HEK293T (cell line): ENCODE measurements around the gene CXXC5.
A peak's percentile ranks its signal among the peaks of the same experiment; 100 is the strongest.

Source experiments
- BHLHE40 ChIP-seq: fragments of 450-650 bp; IDR thresholded peaks from 2 replicates; pipeline ENCODE4 v1.6.1; 2016; ENCODE audit warnings: mild to moderate bottlenecking, moderate library complexity, borderline replicate concordance
- FOXA1 ChIP-seq: fragments of 450-650 bp; IDR thresholded peaks from 2 replicates; pipeline ENCODE4 v1.6.1; 2016; ENCODE audit warnings: mild to moderate bottlenecking
- FOXK2 ChIP-seq: fragments of 450-650 bp; IDR thresholded peaks from 2 replicates; pipeline ENCODE4 v1.6.1; 2016; ENCODE audit warnings: mild to moderate bottlenecking
- FOXM1 ChIP-seq: fragments of 450-650 bp; IDR thresholded peaks from 2 replicates; pipeline ENCODE4 v1.6.1; 2017; ENCODE audit warnings: mild to moderate bottlenecking, borderline replicate concordance
- HDGF ChIP-seq: fragments of 450-650 bp; IDR thresholded peaks from 2 replicates; pipeline ENCODE4 v1.6.1; 2017; ENCODE audit warnings: antibody characterized with exemption, borderline replicate concordance
- NFRKB ChIP-seq: fragments of 450-650 bp; IDR thresholded peaks from 2 replicates; pipeline ENCODE4 v1.6.1; 2016; ENCODE audit warnings: mild to moderate bottlenecking, moderate library complexity
- SP1 ChIP-seq: fragments of 450-650 bp; IDR thresholded peaks from 2 replicates; pipeline ENCODE4 v1.6.1; 2017
- SUZ12 ChIP-seq: fragments of 450-650 bp; IDR thresholded peaks from 2 replicates; pipeline ENCODE4 v1.6.1; 2016; ENCODE audit warnings: mild to moderate bottlenecking
- TARDBP ChIP-seq: fragments of 450-650 bp; IDR thresholded peaks from 2 replicates; pipeline ENCODE4 v1.6.1; 2016
- ZNF384 ChIP-seq: fragments of 450-650 bp; IDR thresholded peaks from 2 replicates; pipeline ENCODE4 v1.6.1; 2016
- TF ChIP-seq, protein P1 (sequence below): fragments of 450-650 bp; IDR thresholded peaks from 2 replicates; pipeline ENCODE4 v1.6.1; 2016

GRCh38 chr5:139701056-139701741 is 53.0 kb downstream of the CXXC5 start:
- TF ChIP-seq FOXK2 (no peak), ZNF384 (no peak), FOXA1 (no peak), TARDBP (no peak), FOXM1 (no peak), NFRKB (no peak), HDGF (no peak), SP1 (no peak), BHLHE40 (no peak), SUZ12 (no peak)
- TF ChIP-seq, protein P1, sequence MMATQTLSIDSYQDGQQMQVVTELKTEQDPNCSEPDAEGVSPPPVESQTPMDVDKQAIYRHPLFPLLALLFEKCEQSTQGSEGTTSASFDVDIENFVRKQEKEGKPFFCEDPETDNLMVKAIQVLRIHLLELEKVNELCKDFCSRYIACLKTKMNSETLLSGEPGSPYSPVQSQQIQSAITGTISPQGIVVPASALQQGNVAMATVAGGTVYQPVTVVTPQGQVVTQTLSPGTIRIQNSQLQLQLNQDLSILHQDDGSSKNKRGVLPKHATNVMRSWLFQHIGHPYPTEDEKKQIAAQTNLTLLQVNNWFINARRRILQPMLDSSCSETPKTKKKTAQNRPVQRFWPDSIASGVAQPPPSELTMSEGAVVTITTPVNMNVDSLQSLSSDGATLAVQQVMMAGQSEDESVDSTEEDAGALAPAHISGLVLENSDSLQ = peak; percentile 51; the same call in 1 of the 2 replicates
